MG63 (cell line): Measurements from ENCODE around the gene CACNA2D2. TPM values are rescaled to one million over a fixed set of nuclear protein-coding genes. Genes with fewer than 3 reads are reported as not detected.

ENCODE experiments used
- DNase-seq: peaks from one replicate; pipeline ENCODE4 v3.0.0-alpha.2; 2020
- H3K27me3 ChIP-seq: fragments of 250-450 bp; sonication (Bioruptor Pico); 2 replicates; pipeline ENCODE4 v1.5.1; 2020; ENCODE audit warnings: mild to moderate bottlenecking, moderate library complexity
- H3K36me3 ChIP-seq: fragments of 250-450 bp; sonication (Bioruptor Pico); 2 replicates; pipeline ENCODE4 v1.5.1; 2020; ENCODE audit warnings: mild to moderate bottlenecking, moderate library complexity
- H3K4me3 ChIP-seq: fragments of 250-450 bp; sonication (Bioruptor Pico); 2 replicates; pipeline ENCODE4 v1.5.1; 2020; ENCODE audit warnings: mild to moderate bottlenecking, moderate library complexity
- H3K9me3 ChIP-seq: fragments of 250-450 bp; sonication (Bioruptor Pico); 2 replicates; pipeline ENCODE4 v1.5.1; 2020; ENCODE audit warnings: mild to moderate bottlenecking, moderate library complexity
- total RNA-seq: library from RNA; depleted of rRNA; stranded (reverse); fragments of >200 nt; shearing (Covaris generic); gene quantifications from 2 replicates; pipeline ENCODE4 v1.2.3, GENCODE V29; 2014; ENCODE audit warnings: low replicate concordance

The CACNA2D2 gene
- total RNA-seq, 1 experiment from 2014 or later, result not detected

- Histone ChIP-seq H3K36me3 (no peaks in the 10 kb centered on the region), H3K27me3 (no peaks in the 10 kb centered on the region), H3K4me3 (no peak overlapping the region), H3K9me3 (no peaks in the 10 kb centered on the region)
- DNase-seq, result no peak
Measured at GRCh38 chr3:50483374-50483773, 20.1 kb downstream of the CACNA2D2 start.

DNA sequence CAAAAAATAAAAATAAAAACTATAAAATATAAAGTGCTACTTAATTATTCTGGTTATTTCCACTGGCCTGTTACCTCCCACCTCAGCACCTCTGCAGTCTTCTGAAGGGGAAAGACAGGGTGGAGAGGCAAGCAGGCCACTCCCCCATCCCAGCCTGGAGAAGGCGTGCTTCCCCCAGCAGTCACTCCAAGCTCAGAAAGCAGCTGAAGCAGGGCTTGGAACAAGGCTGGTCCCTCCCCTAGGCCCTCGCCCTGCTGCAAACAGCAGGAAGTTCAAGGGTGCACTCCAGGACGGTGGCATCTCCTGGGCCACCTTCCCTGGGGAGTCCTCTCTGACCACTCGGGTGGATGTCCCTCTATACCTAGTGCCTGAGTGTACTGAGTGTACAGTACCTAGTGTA lies 21.4 kb downstream of the CACNA2D2 start:
- no peak for DNase-seq
- no peaks in the 10 kb centered on the region for H3K27me3 ChIP-seq
- H3K4me3 ChIP-seq, result no peak overlapping the region
- no peaks in the 10 kb centered on the region for H3K36me3 ChIP-seq
- no peaks in the 10 kb centered on the region for H3K9me3 ChIP-seq

DNA sequence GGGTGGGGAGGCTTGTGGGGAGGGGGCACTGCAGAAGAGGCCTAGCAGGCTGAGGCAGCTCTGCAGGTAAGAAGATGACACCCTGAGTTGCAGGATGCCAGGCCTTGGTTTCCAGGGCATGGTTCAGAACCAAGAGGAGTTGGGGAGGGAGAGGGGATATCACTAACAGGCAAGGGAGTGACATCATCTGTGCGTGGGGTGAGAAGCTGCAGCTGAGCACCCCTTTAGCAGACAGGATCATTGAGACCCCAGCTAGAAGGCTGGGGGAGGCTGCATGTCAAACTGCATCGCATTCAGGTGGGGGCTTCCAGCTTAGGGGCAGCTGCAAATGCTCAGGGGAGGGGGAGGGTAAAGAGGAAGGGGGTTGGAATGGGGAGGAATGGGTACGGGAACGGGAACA lies 23.0 kb downstream of the CACNA2D2 start:
- no peaks in the 10 kb centered on the region for H3K9me3 ChIP-seq
- no peak for DNase-seq
- H3K27me3 ChIP-seq, result no peaks in the 10 kb centered on the region
- no peak overlapping the region for H3K4me3 ChIP-seq
- no peaks in the 10 kb centered on the region for H3K36me3 ChIP-seq

DNA sequence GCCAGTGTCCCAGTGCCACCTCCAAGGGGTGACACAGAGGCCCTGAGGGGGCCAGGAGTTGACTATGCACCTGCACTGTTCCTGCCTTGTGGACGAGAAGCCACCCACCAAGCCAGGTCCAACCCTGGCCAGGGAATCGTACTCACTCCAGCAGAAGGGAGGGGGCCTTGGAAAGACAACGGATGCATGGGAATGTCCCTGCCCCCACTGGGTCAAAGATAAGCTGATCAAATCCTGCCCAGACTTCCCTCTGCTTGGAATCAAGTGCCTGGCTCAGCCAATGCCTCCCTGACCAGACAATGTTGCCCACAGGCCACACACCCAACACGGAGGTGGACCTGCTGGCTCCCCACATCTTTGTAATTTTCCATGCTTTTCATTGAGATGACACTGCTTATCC lies 23.9 kb downstream of the CACNA2D2 start:
- H3K27me3 ChIP-seq, result no peaks in the 10 kb centered on the region
- no peak overlapping the region for H3K4me3 ChIP-seq
- no peak for DNase-seq
- H3K36me3 ChIP-seq, result no peaks in the 10 kb centered on the region
- H3K9me3 ChIP-seq, result no peaks in the 10 kb centered on the region

DNA sequence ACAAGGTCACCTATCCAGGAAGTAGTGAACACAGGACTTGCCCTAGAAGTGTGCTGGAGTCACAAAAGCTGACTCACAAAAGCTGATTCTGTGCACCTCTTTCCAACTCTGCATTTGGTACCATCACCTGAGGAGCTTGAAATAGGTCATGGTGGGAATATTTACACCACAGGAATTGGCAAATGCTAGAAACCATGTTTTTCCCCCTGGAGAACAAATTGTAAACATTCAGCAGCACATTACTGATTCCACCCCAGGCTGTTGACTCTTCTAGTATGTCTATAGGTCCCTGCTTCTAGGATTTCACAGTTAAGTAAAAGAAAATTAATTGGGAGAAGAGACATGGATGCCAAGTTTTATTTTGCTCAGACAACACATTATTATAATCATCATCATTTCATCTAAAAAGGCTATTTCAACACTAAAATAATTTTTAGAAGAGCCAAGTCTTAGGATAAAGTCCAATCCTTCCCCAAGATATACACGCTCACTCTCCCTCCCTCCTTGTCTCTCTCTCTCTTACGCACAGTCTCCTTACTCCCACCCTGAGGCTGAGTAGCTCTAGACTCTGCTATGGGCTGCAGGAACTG lies 24.7 kb downstream of the CACNA2D2 start:
- H3K4me3 ChIP-seq, result no peak overlapping the region
- H3K27me3 ChIP-seq, result no peaks in the 10 kb centered on the region
- no peak for DNase-seq
- H3K9me3 ChIP-seq, result no peaks in the 10 kb centered on the region
- H3K36me3 ChIP-seq, result no peaks in the 10 kb centered on the region

DNA sequence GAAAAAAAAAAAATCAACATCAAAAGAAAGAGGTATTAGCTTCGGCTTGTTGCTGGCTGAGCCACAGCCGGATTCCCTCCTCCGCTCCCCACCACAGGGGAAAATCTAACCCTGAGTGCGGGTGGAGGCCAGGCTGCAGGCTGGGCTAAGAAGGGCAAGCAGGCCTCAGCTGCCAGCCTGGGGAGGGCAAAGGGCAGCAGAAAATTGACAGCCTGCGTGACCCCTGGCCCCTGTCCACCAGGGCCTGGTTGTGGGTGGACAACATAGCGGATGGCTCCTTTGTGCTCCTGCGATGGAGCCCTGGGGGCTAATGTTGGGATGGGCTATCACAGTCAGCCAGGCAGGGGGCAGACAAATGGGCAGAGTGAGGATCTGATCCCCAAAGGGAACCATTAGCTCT lies 25.4 kb downstream of the CACNA2D2 start:
- no peaks in the 10 kb centered on the region for H3K27me3 ChIP-seq
- no peak overlapping the region for H3K4me3 ChIP-seq
- H3K36me3 ChIP-seq, result no peaks in the 10 kb centered on the region
- no peak for DNase-seq
- no peaks in the 10 kb centered on the region for H3K9me3 ChIP-seq

DNA sequence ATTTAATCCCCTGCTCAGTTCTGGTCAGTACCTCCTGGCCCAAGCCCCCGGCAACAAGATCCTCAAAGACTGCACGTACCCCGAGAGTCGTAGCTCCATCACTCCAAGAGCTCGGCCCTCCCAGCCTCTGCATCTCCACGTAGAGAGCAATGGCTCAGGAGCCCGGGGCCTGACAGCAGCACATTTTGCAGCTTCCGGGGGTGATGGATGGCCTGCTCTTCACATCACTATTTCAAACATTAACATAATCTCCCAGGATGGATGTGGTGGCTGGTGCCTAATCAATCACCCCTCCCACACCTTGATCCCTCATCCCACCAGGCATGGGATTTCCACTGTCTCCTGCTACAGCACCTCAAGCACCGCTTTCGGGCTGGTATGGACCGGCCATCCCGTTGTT lies 28.1 kb downstream of the CACNA2D2 start:
- Histone ChIP-seq H3K9me3 (no peaks in the 10 kb centered on the region), H3K27me3 (no peaks in the 10 kb centered on the region), H3K4me3 (no peak overlapping the region), H3K36me3 (no peaks in the 10 kb centered on the region)
- no peak for DNase-seq

- peak; percentile 60 for DNase-seq
- H3K4me3 ChIP-seq, result no peak overlapping the region
- no peaks in the 10 kb centered on the region for H3K9me3 ChIP-seq
- no peaks in the 10 kb centered on the region for H3K27me3 ChIP-seq
- H3K36me3 ChIP-seq, result no peaks in the 10 kb centered on the region
Measured at GRCh38 chr3:50474717-50475116, 28.7 kb downstream of the CACNA2D2 start.

DNA sequence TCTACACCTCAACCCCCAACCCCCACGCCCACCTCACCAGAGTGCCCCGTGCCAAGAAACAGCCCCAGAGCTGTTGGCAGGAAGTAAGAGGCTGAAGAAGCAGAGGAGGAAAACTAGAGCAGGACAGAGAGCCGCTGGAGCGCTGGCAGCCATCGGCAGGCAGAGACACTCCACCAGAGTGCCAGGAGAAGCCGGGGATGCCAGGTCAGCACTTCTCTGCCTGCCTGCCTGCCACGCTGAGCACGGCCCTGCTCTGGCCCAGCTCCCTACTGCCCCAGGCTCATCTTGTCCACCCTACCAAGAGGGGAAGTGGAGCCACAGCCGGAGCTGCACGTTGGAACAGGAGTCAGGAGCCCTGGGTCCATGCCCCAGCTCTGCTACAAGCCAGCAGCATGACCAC lies 29.7 kb downstream of the CACNA2D2 start:
- no peaks in the 10 kb centered on the region for H3K36me3 ChIP-seq
- H3K4me3 ChIP-seq, result no peak overlapping the region
- peak; percentile 28 for DNase-seq
- no peaks in the 10 kb centered on the region for H3K9me3 ChIP-seq
- no peaks in the 10 kb centered on the region for H3K27me3 ChIP-seq

GRCh38 chr3:50472958-50473357 lies 30.5 kb downstream of the CACNA2D2 start:
- Histone ChIP-seq H3K36me3 (no peaks in the 10 kb centered on the region), H3K27me3 (no peaks in the 10 kb centered on the region), H3K9me3 (no peaks in the 10 kb centered on the region), H3K4me3 (no peak overlapping the region)
- no peak for DNase-seq

DNA sequence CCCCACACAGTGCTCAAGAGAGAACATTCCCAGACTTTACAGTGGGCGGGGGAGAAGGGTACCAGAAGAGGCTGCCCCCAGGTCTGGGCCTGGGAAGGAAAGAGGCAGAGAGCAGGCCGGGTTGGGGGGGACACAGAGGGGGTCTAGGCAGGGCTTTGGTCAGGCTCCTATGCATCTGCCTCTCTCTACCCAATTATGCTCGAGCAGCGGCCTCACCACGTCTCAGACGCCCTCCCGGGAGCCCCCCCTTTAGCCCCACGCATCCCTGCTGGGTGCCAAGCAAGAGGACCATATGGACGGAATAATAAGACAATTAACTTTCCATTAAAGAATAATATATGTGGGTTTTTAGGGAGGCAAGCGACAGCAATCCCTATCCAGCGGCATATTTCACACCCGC lies 32.8 kb downstream of the CACNA2D2 start:
- Histone ChIP-seq H3K4me3 (no peak overlapping the region), H3K27me3 (no peaks in the 10 kb centered on the region), H3K36me3 (no peaks in the 10 kb centered on the region), H3K9me3 (no peaks in the 10 kb centered on the region)
- DNase-seq, result no peak

GRCh38 chr3:50467919-50468318 lies 35.5 kb downstream of the CACNA2D2 start:
- DNase-seq, result no peak
- no peak overlapping the region for H3K4me3 ChIP-seq
- H3K9me3 ChIP-seq, result no peaks in the 10 kb centered on the region
- H3K36me3 ChIP-seq, result no peaks in the 10 kb centered on the region
- no peaks in the 10 kb centered on the region for H3K27me3 ChIP-seq

DNA sequence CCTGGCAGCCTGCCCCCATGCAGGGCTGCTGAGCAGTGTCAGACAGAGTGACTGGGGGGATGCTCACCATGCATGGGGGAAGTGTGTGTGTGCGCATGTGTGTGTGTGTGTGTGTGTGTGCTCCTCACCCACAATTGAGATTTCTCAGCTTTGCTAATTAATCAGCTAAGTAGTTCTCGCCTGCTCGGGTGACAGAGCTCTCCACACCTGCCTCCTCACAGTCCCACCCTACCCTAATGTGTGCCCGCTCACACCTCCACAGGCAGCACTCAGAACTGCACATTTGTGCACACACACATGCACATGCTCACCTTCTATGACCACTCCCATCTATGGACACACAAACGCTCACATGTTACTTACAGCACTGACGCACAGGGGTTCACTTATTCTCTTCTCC lies 37.3 kb downstream of the CACNA2D2 start:
- no peaks in the 10 kb centered on the region for H3K9me3 ChIP-seq
- no peak overlapping the region for H3K4me3 ChIP-seq
- DNase-seq, result no peak
- no peaks in the 10 kb centered on the region for H3K27me3 ChIP-seq
- no peaks in the 10 kb centered on the region for H3K36me3 ChIP-seq

- H3K4me3 ChIP-seq, result no peak overlapping the region
- no peaks in the 10 kb centered on the region for H3K36me3 ChIP-seq
- no peak for DNase-seq
- no peaks in the 10 kb centered on the region for H3K9me3 ChIP-seq
- no peaks in the 10 kb centered on the region for H3K27me3 ChIP-seq
Measured at GRCh38 chr3:50464569-50464968, 38.9 kb downstream of the CACNA2D2 start.

DNA sequence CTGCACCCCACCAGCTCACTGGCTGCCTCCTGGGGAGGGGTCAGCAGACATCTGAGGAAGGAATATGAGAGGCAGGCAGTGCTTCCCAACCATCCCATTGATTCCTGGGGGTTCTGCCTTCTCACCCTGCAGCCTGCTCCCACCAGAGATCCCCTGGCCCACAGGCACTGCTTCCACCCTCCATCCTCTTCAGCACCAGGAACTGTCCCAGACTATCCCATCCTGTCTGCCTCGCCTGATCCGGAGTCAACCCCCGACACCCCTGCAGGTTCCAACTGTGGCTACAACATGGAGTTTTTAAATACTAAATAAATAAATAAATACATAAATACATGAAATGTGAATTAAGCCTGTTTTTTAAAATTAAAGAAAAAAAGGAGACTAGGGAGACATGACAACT lies 43.6 kb downstream of the CACNA2D2 start:
- no peaks in the 10 kb centered on the region for H3K27me3 ChIP-seq
- H3K36me3 ChIP-seq, result no peaks in the 10 kb centered on the region
- no peak for DNase-seq
- no peak overlapping the region for H3K4me3 ChIP-seq
- H3K9me3 ChIP-seq, result no peaks in the 10 kb centered on the region

DNA sequence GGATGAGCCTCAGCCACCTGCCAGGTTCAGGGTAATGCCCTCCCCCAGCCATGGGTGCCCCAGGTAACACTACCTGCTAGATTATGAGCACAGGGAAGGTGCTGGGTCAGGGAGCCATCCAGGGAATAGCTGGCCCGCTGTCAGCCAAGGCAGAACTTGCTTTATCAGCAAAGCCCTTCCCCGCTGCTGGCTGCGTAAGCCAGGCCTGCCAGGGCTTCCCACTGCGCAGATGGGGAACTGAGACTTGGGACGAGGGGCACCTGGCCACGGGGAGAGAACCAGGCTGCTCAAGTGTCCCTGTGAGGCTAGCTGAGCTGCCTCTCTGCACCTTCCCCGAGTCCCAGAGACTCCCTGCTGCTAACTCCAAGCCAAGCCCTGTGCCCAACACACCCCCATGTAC lies 45.4 kb downstream of the CACNA2D2 start:
- no peaks in the 10 kb centered on the region for H3K36me3 ChIP-seq
- no peak for DNase-seq
- H3K27me3 ChIP-seq, result no peaks in the 10 kb centered on the region
- no peak overlapping the region for H3K4me3 ChIP-seq
- no peaks in the 10 kb centered on the region for H3K9me3 ChIP-seq

DNA sequence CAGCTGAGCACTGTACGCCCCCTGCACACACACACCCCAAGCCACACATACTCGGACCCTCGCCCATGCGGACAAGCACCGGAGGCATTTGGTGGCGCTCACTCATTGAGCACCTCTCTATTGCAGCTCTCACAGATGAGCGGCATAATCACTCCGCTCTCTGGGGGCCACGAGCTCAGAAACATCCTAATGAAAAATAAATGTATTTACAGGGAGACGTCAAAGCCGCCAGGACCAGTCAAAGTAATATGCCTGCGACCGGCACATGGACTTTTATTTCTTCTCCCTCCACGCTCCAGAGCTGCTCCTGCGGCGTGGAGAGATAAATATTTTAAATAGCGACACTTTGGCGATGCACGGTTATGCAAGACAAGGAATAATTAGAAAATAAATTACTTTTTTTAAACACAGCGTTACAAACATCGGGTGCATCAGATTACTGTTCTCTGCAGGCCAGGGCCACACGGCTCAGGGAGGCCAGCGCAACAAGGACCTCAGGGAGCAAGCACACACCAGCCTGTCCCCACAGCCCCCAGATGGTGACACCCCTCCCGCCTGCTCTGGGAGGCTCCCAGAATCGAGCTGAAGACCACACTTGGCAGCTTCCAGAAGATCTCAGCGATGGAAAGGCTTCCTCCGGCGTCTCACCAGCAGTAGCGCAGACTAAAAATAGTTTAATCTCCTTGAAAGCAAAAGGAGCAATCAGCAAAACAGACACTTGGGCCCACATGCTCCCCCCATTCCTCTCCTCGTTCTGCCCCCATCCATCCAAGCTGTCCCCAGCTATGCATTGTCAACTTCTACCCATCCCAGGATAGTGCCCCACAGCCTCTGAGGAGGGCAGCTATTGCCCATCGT lies 48.0 kb downstream of the CACNA2D2 start:
- DNase-seq, result no peak
- no peaks in the 10 kb centered on the region for H3K27me3 ChIP-seq
- H3K9me3 ChIP-seq, result no peaks in the 10 kb centered on the region
- no peaks in the 10 kb centered on the region for H3K36me3 ChIP-seq
- H3K4me3 ChIP-seq, result no peak overlapping the region

DNA sequence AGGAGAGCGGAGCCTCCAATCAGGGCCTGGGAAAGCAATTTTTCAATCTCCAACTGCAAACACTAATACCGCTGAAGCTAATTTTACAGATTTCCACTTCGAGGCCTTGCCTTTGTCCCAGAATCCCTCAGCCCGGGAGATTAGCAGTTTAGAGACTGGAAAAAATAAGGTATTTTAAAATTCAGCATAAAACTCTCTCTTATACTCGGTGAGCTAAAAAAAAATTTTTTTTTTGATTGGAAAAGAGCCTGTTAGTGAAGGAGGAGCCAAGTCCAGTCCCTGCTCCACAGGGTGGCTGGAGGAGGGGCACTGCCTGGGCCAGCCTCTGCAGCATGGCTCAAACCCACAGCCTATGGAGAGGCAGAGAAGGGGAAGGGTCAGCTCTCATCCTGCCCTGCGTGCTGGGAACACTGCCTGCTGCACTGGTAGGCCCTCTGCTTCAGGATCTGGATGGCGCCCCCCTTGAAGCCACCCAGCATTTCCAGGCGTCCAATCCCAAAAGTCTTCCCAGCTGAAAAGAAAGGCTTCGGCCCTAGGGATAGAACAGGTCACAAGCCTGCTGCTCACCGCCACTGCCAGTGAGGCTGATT lies 48.9 kb downstream of the CACNA2D2 start:
- Histone ChIP-seq H3K36me3 (no peaks in the 10 kb centered on the region), H3K4me3 (no peak overlapping the region), H3K9me3 (no peaks in the 10 kb centered on the region), H3K27me3 (no peaks in the 10 kb centered on the region)
- no peak for DNase-seq
